ENCODE results near the gene ZCCHC24.
A peak's percentile ranks its signal among the peaks of the same experiment; 100 is the strongest.

ZCCHC24 gene

DNA sequence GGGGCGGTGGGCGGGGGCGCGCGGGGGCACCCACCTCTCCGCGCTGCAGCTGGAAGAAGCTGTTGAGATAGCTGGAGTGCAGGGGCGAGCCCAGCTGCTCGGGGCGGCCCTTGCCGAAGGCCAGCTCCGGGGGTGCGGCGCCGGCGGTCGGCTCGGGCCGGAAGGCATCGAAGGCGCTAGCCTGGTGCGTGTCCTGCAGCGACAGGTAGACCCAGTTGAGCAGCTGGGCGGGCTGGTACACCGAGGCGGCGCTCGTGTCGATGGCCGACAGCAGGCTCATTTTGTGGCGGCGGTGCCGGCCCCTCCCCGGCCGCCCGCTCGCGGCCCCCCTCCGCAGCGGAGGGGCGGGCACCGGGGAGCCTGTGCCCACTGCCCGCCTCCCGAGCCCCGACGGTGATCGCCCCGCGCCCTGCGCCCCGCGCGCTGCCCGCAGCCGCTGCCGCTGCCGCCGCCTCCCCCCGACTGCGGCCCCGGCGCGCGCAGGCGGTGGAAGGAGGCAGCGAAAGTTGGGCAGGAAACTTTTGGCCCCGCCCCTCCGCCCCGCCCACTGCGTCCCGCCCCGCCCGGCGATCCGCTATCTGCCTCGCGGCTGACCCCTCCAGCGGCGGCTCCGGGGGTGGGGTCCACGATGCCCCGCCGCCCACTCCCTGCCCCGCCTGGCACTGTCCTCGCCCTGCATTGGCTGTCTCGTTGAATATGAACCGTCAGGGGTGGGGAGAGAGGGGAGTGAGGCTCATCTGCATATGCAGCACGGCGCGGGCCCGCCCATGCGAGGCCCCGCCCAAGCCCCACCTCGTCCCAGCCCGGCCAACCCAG, at the start of gene ZCCHC24:
Gene ZCCHC24, minus strand, starts transcription at position 464 of the 816 bp plus-strand sequence. Its CDS starts 184 bp downstream, at position 280.
- DNase-seq (ENCODE audit: low read depth) = peak; percentile 86
- TF ChIP-seq, protein P1, sequence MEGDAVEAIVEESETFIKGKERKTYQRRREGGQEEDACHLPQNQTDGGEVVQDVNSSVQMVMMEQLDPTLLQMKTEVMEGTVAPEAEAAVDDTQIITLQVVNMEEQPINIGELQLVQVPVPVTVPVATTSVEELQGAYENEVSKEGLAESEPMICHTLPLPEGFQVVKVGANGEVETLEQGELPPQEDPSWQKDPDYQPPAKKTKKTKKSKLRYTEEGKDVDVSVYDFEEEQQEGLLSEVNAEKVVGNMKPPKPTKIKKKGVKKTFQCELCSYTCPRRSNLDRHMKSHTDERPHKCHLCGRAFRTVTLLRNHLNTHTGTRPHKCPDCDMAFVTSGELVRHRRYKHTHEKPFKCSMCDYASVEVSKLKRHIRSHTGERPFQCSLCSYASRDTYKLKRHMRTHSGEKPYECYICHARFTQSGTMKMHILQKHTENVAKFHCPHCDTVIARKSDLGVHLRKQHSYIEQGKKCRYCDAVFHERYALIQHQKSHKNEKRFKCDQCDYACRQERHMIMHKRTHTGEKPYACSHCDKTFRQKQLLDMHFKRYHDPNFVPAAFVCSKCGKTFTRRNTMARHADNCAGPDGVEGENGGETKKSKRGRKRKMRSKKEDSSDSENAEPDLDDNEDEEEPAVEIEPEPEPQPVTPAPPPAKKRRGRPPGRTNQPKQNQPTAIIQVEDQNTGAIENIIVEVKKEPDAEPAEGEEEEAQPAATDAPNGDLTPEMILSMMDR (IDR thresholded peaks at IDR 0.05; ENCODE audit: low read depth, low read length, missing control alignments) = no peak
- H3K4me3 ChIP-seq (ENCODE audit: low read depth, low read length) = peak within 1 kb of the TSS; percentile 58

DNA sequence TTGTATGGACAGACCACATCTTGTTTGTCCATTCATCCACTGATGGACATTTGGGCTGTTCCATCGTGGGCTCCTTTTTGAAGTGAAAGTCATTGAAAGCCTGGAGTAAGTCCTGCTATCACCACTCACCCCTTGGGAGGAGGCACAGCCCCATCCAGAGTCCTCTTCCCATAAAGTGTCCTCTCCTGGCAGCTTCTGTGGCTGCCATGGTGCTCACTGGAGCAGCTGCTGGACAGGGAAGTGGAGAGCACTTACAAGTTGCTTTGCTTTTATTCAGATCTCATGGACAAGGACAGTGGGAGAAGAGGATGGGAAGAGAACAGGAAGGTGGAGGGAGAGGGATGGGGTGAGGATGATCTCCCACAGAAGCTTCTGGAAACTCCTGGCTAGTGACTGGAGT, 48.4 kb upstream of the ZCCHC24 start:
- DNase-seq (ENCODE audit: low read depth) = no peak
- TF ChIP-seq, protein P1 (IDR thresholded peaks at IDR 0.05; ENCODE audit: low read depth, low read length, missing control alignments) = no peak

DNA sequence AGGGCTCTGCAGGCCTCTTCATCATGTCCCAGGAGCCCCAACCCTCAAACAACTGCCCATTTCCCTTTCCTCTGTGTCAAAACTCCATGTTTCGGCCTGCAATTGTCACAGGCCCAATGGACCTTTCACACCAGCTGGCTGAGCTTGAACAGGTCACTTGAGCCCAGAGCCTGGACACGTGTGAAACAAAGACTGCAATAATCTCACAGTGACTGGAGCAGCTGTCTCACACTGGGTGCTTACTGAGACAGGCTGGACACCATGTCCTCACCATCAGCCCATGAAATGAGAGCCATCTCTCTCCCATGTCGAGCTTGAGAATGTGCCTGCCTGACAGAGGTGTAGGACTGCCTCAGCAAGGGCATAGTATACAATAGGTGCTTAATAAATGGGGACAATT, 47.4 kb upstream of the ZCCHC24 start:
- H3K4me3 ChIP-seq (ENCODE audit: low read depth, low read length) = no peak overlapping the region
- DNase-seq (ENCODE audit: low read depth) = no peak
- TF ChIP-seq, protein P1 (IDR thresholded peaks at IDR 0.05; ENCODE audit: low read depth, low read length, missing control alignments) = no peak

More for the DNA sequence above, 48.4 kb upstream of the ZCCHC24 start:
- no peak overlapping the region for H3K4me3 ChIP-seq (ENCODE audit: low read depth, low read length)

DNA sequence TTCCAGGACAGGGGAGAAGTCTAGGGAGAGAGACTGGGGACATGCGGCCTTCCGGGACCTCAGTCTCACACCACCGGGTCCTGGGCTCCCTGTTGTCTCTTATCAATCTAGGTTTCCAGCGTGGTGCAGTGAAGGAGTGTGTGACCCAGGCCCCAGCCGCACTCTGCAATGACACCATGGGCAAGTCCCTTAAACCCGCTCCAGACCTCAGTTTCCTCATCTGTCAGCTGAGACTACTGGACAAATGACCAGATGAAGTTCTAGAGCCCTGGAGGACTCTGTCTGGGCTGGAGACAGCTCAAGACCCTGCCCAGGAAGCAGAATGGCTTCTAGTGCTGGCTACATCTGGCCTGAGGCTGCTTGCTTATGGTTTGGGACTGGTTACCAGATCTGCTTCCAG, 46.8 kb upstream of the ZCCHC24 start:
- H3K4me3 ChIP-seq (ENCODE audit: low read depth, low read length) = no peak overlapping the region
- TF ChIP-seq, protein P1 (IDR thresholded peaks at IDR 0.05; ENCODE audit: low read depth, low read length, missing control alignments) = no peak
- no peak for DNase-seq (ENCODE audit: low read depth)

DNA sequence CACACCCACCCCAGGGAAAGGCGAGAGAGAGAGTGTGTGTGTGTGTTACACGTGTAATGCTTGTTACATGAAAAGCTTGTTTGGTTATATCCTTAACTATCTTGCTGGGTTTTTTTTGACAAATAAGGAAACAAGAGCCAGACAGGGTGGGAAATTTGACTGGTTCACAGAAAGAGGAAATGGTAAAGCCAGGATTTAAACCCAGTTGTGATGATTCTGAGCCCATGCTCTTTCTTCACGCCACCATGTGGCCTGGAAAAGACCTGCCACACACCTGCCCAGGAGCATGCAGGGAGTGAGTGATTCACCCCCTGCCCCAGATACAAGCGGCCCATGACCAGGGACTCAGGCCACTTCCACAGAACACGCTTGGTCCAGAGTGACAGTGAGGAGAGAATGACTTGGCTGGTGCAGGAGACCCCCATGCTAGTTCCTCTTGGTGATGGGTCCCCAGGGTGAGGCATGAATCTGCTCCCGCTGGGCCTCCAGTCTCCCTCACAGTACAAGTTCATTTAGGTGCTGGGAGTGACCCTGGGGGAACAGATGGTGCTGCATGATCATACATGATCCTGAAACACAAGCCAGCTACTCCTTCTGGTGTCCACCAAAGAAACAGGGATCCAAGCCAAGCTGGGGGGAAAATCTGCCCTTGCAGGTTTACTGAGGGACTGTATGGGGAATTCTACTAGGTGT, 45.9 kb upstream of the ZCCHC24 start:
- TF ChIP-seq, protein P1 (IDR thresholded peaks at IDR 0.05; ENCODE audit: low read depth, low read length, missing control alignments) = peak; percentile 35
- no peak for DNase-seq (ENCODE audit: low read depth)
- no peak overlapping the region for H3K4me3 ChIP-seq (ENCODE audit: low read depth, low read length)

DNA sequence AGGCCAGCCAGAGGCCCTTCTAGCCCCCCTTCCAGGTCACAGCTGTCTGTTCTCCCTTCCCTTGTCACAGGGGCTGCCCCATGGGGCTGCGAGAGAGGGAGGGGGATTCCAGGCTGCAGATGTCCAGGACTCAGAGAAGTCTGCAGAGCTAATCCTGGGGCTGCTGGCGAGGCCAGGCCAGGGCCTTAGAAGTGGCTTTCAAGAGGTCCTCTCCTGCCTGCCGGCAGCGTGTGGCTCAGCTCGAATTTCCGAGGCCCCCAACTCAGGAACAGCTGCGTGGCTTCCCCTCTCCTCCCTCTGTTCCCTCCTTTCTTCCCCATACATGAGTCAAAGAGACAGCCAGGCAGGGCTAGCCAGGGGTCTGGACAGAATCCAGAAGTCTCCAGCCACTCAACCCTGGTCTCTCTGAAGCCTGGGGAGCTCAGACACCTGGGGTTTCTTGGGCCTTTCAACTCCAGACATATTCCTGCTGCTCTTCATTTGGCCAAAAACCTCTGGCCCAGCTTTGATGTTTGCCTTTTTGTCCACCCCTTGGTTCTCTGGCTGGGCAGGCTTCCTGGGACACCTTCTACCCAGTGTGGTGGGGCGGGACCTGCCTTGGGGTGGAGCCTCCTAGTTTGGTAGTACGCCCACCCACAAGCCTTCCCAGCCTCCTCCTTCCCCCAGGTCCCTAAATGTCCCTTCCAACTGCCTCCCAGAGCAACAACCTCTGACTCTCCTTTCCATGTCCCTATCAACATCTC, 45.1 kb upstream of the ZCCHC24 start:
- H3K4me3 ChIP-seq (ENCODE audit: low read depth, low read length) = no peak overlapping the region
- TF ChIP-seq, protein P1 (IDR thresholded peaks at IDR 0.05; ENCODE audit: low read depth, low read length, missing control alignments) = no peak
- no peak for DNase-seq (ENCODE audit: low read depth)
